Lower lobe of right lung (tissue), 2 donors: ENCODE results near the gene KRTAP1-1. TPM values are rescaled to one million over a fixed set of nuclear protein-coding genes. Genes with fewer than 3 reads are reported as not detected.
"Not testable (repeated sequence)": the region's sequence is repeated elsewhere in the genome, so short reads cannot be mapped to it uniquely, and the experiment has no call there.

Experiments
- ATAC-seq, 2 donors: fragments of 200-7000 bp; cut with Tn5 transposase; one replicate each; pipeline ENCODE4 v1.9.1; 2020 to 2022; ENCODE audit warnings: mild to moderate bottlenecking in 2 of 2, moderate library complexity in 2 of 2
- DNase-seq: peaks from one replicate; pipeline ENCODE4 v3.0.0-alpha.2; 2020
- H3K27ac ChIP-seq: fragments of 200-600 bp; one replicate; pipeline ENCODE4 v1.8.0; 2022
- H3K27me3 ChIP-seq: fragments of 200-600 bp; one replicate; pipeline ENCODE4 v1.8.0; 2022; ENCODE audit warnings: low read depth
- H3K36me3 ChIP-seq: fragments of 200-600 bp; one replicate; pipeline ENCODE4 v1.8.0; 2022; ENCODE audit warnings: mild to moderate bottlenecking
- H3K4me1 ChIP-seq: fragments of 200-600 bp; one replicate; pipeline ENCODE4 v1.8.0; 2022
- H3K4me3 ChIP-seq: fragments of 200-600 bp; one replicate; pipeline ENCODE4 v1.8.0; 2022; ENCODE audit warnings: mild to moderate bottlenecking
- H3K9me3 ChIP-seq: fragments of 200-600 bp; one replicate; pipeline ENCODE4 v1.8.0; 2022
- intact Hi-C: fragments of 100-400 bp; cut with DNase I; formaldehyde crosslinking; loops from one replicate; pipeline ENCODE4 v1.11.0; 2022
- total RNA-seq: library from RNA; stranded (reverse); fragmentation: NEBNext Ultra II Directional; extraction: Animal tissue kit (Norgen Biotek cat#: 25700); gene quantifications from one replicate; pipeline ENCODE4 v1.2.1, GENCODE V29; 2021
- TF ChIP-seq, protein P1 (sequence below): fragments of 200-600 bp; IDR thresholded peaks from one replicate; pipeline ENCODE4 v1.8.0; 2022; ENCODE audit warnings: antibody characterized with exemption, mild to moderate bottlenecking
- donor health status: DM: no; HTN: yes; CAD: no; lungs with severe emphysema.

KRTAP1-1 gene
- total RNA-seq, 1 donor from 2014 or later, result not detected

DNA sequence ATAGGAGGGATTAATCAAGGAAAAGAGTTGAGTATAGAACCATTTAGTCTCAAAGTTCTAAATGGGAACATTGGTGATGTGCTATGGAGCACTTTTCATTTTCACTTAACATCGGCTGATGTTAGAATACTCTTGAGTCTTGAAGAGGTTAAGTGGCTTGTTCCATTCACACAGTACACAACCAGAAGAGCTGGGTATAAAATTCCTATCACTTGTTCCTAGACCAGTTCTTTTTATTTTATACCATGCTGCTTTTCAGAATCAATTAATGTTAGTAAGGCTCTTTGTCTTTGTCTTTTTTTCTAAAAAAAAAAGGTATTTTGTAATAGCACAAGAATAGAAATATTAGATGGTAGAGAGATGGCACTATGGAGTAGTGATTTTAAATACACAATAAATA lies 1.7 kb upstream of the KRTAP1-1 start:
- no peak for ATAC-seq
- H3K36me3 ChIP-seq, result no peaks in the 10 kb centered on the region
- intact Hi-C loops, result no loop called here
- no peak overlapping the region for H3K4me3 ChIP-seq
- TF ChIP-seq, protein P1, sequence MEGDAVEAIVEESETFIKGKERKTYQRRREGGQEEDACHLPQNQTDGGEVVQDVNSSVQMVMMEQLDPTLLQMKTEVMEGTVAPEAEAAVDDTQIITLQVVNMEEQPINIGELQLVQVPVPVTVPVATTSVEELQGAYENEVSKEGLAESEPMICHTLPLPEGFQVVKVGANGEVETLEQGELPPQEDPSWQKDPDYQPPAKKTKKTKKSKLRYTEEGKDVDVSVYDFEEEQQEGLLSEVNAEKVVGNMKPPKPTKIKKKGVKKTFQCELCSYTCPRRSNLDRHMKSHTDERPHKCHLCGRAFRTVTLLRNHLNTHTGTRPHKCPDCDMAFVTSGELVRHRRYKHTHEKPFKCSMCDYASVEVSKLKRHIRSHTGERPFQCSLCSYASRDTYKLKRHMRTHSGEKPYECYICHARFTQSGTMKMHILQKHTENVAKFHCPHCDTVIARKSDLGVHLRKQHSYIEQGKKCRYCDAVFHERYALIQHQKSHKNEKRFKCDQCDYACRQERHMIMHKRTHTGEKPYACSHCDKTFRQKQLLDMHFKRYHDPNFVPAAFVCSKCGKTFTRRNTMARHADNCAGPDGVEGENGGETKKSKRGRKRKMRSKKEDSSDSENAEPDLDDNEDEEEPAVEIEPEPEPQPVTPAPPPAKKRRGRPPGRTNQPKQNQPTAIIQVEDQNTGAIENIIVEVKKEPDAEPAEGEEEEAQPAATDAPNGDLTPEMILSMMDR, result no peak
- no peaks in the 10 kb centered on the region for H3K4me1 ChIP-seq
- H3K27me3 ChIP-seq, result peaks cover 9% of the 10 kb centered on the region
- no peak for DNase-seq
- H3K9me3 ChIP-seq, result no peaks in the 10 kb centered on the region
- H3K27ac ChIP-seq, result no peak overlapping the region

DNA sequence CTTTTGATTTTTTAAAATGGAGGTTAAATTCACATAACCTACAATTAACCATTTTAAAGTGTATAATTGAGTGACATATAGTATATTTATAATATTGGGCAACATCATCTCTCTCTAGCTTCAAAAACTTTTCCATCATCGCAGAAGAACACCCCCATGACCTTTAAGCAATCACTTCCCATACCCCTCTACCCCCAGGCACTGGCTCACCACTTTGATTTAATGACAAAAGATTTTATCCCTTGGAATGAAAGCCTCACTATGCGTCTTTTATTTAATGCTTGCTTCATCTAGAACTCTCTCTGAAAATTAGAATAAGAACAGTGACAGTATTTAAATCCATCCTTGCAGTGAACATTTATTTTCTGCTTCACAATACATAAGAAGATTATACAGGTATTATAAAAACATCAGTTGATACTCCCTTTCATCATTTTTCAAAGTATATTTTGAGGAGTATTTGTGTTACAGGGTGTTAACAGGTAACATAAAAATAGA lies 3.3 kb downstream of the KRTAP1-1 start:
- Histone ChIP-seq H3K36me3 (no peaks in the 10 kb centered on the region), H3K4me3 (no peak overlapping the region), H3K27me3 (no peaks in the 10 kb centered on the region), H3K27ac (no peak overlapping the region), H3K4me1 (no peaks in the 10 kb centered on the region), H3K9me3 (no peaks in the 10 kb centered on the region)
- intact Hi-C loops, result no loop called here
- DNase-seq, result no peak
- ATAC-seq, result no peak
- TF ChIP-seq, protein P1, result no peak

DNA sequence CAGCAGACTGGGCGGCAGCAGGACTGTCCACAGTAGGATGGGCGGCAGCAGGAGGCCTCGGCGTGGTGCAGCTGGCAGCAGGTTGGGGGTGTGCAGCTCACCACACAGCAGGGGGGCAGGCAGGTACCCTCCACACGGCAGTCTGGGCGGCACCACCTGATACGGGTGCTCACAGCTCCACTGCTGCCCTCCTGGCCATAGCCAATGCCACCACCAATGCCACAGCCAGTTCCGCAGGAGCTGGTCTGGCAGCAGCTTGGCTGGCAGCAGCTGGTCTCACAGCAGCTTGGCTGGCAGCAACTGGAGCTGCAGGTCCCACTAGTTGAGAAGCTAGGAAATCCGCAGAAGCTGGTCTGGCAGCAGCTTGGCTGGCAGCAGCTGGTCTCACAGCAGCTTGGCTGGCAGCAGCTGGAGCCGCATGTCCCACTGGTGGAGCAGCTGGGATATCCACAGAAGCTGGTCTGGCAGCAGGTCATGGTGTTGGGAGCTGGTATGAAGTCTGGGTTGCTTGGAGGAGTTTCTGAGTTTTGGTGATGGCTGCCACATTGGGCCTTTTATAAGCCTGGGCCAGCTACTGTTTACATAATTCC lies 6.8 kb downstream of the KRTAP1-1 start, which contains the start of gene KRTAP1-3:
Gene KRTAP1-3 (minus strand): TSS at position 529 of the 590 bp plus-strand sequence. CDS start 53 bp downstream, at position 476.
- ATAC-seq, H3K36me3 ChIP-seq, H3K9me3 ChIP-seq, DNase-seq, H3K4me1 ChIP-seq, H3K4me3 ChIP-seq, H3K27ac ChIP-seq, H3K27me3 ChIP-seq, intact Hi-C loops: not testable (repeated sequence)

DNA sequence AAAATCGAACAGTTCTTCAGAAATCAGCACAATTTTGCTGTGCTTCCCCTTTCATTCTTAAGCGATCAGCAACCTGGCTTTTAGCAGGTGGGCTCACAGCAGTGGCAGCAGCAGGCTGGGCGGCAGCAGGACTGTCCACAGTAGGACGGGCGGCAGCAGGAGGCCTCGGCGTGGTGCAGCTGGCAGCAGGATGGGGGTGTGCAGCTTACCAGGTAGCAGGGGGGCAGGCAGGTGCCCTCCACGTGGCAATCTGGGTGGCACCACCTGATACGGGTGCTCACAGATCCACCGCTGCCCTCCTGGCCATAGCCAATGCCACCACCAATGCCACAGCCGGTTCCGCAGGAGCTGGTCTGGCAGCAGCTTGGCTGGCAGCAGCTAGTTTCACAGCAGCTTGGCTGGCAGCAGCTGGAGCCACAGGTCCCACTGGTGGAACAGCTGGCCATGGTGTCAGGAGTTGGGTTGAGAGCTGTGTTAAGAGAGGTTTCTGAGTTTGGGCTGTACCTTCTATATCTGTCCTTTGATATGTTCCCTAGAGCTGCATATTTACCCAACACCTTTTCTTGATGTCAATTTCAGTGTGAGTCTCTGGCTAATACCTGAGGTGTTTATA lies 11.5 kb downstream of the KRTAP1-1 start, which contains the start of gene KRTAP1-4:
Gene KRTAP1-4 (minus strand): TSS at position 563 of the 613 bp plus-strand sequence. CDS start 117 bp downstream, at position 446.
- H3K27ac ChIP-seq, result no peak within 1 kb of the TSS
- DNase-seq, result no peak
- intact Hi-C loops, result no loop called here
- no peak for ATAC-seq
- no peaks in the 10 kb centered on the region for H3K27me3 ChIP-seq
- H3K4me1 ChIP-seq, result no peaks in the 10 kb centered on the region
- no peaks in the 10 kb centered on the region for H3K9me3 ChIP-seq
- TF ChIP-seq, protein P1, result no peak
- H3K36me3 ChIP-seq, result no peaks in the 10 kb centered on the region
- H3K4me3 ChIP-seq, result no peak within 1 kb of the TSS

DNA sequence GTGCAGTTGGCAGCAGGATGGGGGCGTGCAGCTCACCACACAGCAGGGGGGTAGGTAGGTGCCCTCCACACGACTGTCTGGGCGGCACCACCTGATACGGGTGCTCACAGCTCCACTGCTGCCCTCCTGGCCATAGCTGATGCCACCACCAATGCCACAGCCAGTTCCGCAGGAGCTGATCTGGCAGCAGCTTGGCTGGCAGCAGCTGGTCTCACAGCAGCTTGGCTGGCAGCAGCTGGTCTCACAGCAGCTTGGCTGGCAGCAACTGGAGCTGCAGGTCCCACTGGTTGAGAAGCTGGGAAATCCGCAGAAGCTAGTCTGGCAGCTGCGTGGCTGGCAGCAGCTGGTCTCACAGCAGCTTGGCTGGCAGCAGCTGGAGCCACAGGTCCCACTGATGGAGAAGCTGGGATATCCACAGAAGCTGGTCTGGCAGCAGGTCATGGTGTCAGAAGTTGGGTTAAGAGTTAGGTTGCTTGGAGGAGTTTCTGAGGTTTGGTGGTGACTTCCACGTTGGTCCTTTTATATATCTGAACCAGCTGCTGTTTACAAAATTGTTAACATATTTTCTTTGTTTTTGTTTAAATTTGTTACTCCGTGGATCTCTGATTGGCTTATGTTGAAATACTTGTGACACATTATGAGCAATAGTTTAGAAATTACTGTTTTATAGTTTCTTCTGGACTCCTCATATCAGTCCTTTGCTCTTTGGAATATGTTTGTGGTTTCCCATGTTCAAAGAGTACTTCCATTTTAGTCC lies 14.4 kb downstream of the KRTAP1-1 start, which contains the start of gene KRTAP1-5:
Gene KRTAP1-5 (minus strand): TSS at position 494 of the 757 bp plus-strand sequence. CDS start 53 bp downstream, at position 441.
- TF ChIP-seq, protein P1, result no peak
- no peak for DNase-seq
- intact Hi-C loops, result no loop called here
- H3K36me3 ChIP-seq, result no peaks in the 10 kb centered on the region
- ATAC-seq, result no peak
- H3K4me1 ChIP-seq, result no peaks in the 10 kb centered on the region
- no peaks in the 10 kb centered on the region for H3K27me3 ChIP-seq
- no peak within 1 kb of the TSS for H3K4me3 ChIP-seq
- H3K27ac ChIP-seq, result no peak within 1 kb of the TSS
- no peaks in the 10 kb centered on the region for H3K9me3 ChIP-seq
